SK-N-MC (cell line): ENCODE data around the gene AKR1A1.

Experiments
- EZH2 ChIP-seq: fragments of 200-600 bp; sonication (generic); IDR thresholded peaks from one replicate; pipeline ENCODE4 v1.6.1; 2017; ENCODE audit warnings: antibody characterized with exemption
- POLR2AphosphoS5 ChIP-seq: IDR thresholded peaks from 2 replicates; pipeline ENCODE4 v1.6.1; 2012; ENCODE audit warnings: mild to moderate bottlenecking, low read depth, low read length, borderline replicate concordance

DNA sequence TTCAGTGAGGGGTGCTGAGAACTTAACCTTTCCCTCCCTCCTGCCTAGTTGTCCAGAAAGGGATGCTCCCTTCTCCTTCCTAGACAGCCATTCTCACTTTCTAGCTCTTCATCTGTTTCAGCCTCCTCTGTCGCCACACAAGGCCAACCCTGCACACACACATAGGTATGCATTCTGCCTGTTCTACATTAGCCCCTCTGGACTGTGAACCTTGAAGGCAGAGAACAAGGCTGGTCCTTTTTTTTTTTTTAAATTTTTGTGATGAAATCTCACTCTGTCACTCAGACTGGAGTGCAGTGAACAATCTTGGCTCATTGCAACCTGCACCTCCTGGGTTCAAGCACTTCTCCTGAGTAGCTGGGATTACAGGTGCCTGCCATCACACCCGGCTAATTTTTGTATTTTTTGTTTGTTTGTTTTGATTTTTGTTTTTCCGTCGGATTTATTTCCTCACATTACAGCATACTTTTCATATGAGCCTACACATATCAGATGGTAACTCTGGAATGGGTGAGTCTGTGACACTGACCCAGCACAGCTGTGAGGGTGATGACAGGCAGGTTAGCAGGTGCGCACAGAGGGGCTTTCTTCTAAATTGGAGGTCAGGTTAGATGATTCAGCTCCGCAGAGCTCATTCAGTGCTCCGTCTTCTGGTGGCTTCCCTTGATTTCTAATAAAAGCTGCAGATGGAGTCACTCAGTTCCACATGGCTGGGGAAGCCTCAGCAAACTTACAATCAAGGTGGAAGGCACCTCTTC, 4.9 kb upstream of the AKR1A1 start:
- no peak for TF ChIP-seq EZH2
- no peak for TF ChIP-seq POLR2AphosphoS5
